H9 (cell line): Measurements from ENCODE around the gene UBE2E3. TPM values are rescaled to one million over a fixed set of nuclear protein-coding genes. Genes with fewer than 3 reads are reported as not detected.

ENCODE experiments used
- DNase-seq: peaks from one replicate; pipeline ENCODE4 v3.0.0-alpha.2; 2017
- H2AFZ ChIP-seq: one replicate; pipeline ENCODE4 v1.6.1; 2013; ENCODE audit warnings: mild to moderate bottlenecking, low read length, control low read depth, moderate library complexity
- H2AK5ac ChIP-seq: 2 replicates; pipeline ENCODE4 v1.6.1; 2013; ENCODE audit warnings: low read length, control low read depth, mixed read lengths; ENCODE audit not compliant: insufficient read length
- H2BK120ac ChIP-seq: one replicate; pipeline ENCODE4 v1.6.1; 2013; ENCODE audit warnings: low read depth, mild to moderate bottlenecking, low read length, control low read depth, inconsistent platforms; ENCODE audit not compliant: poor library complexity, severe bottlenecking
- H2BK12ac ChIP-seq: 2 replicates; pipeline ENCODE4 v1.6.1; 2013; ENCODE audit warnings: low read length, control low read depth, mixed read lengths, low read depth; ENCODE audit not compliant: insufficient read length
- H2BK15ac ChIP-seq: 2 replicates; pipeline ENCODE4 v1.6.1; 2013; ENCODE audit warnings: low read depth, low read length, control low read depth
- H2BK20ac ChIP-seq: one replicate; pipeline ENCODE4 v1.6.1; 2013; ENCODE audit warnings: low read depth, mild to moderate bottlenecking, low read length, control low read depth, inconsistent platforms; ENCODE audit not compliant: poor library complexity, severe bottlenecking
- H2BK5ac ChIP-seq: 2 replicates; pipeline ENCODE4 v1.6.1; 2013; ENCODE audit warnings: low read length, control low read depth, mixed read lengths; ENCODE audit not compliant: insufficient read length
- H3K14ac ChIP-seq: 2 replicates; pipeline ENCODE4 v1.6.1; 2013; ENCODE audit warnings: low read length, control low read depth; ENCODE audit not compliant: insufficient read depth
- H3K18ac ChIP-seq: 2 replicates; pipeline ENCODE4 v1.6.1; 2013; ENCODE audit warnings: low read depth, mild to moderate bottlenecking, mixed read lengths, low read length, control low read depth; ENCODE audit not compliant: insufficient read length
- H3K23ac ChIP-seq: 2 replicates; pipeline ENCODE4 v1.6.1; 2013; ENCODE audit warnings: low read length, control low read depth, mixed read lengths, low read depth; ENCODE audit not compliant: insufficient read length
- H3K23me2 ChIP-seq: 2 replicates; pipeline ENCODE4 v1.6.1; 2013; ENCODE audit warnings: low read depth, mild to moderate bottlenecking, mixed read lengths, low read length, control low read depth; ENCODE audit not compliant: insufficient read length, poor library complexity, severe bottlenecking
- H3K27ac ChIP-seq: 2 replicates; pipeline ENCODE4 v1.5.1; 2013; ENCODE audit warnings: low read length, control low read depth, mixed read lengths, low read depth; ENCODE audit not compliant: insufficient read length
- H3K27me3 ChIP-seq: 2 replicates; pipeline ENCODE4 v1.6.1; 2013; ENCODE audit warnings: low read length, control low read depth, inconsistent platforms; ENCODE audit not compliant: insufficient read depth
- H3K4ac ChIP-seq: 2 replicates; pipeline ENCODE4 v1.6.1; 2013; ENCODE audit warnings: low read depth, mild to moderate bottlenecking, control low read depth, inconsistent platforms, low read length, moderate library complexity
- H3K4me1 ChIP-seq: 2 replicates; pipeline ENCODE4 v1.6.1; 2013; ENCODE audit warnings: low read length, control low read depth, inconsistent platforms; ENCODE audit not compliant: insufficient read depth
- H3K4me2 ChIP-seq: 2 replicates; pipeline ENCODE4 v1.6.1; 2013; ENCODE audit warnings: low read length, control low read depth, mixed read lengths; ENCODE audit not compliant: insufficient read length, insufficient read depth
- H3K56ac ChIP-seq: 2 replicates; pipeline ENCODE4 v1.6.1; 2013; ENCODE audit warnings: low read depth, mild to moderate bottlenecking, mixed read lengths, low read length, control low read depth; ENCODE audit not compliant: insufficient read length
- H3K79me1 ChIP-seq: 2 replicates; pipeline ENCODE4 v1.6.1; 2013; ENCODE audit warnings: low read depth, mild to moderate bottlenecking, moderate library complexity, low read length, control low read depth, inconsistent platforms; ENCODE audit not compliant: insufficient read depth, poor library complexity, severe bottlenecking
- H3K79me2 ChIP-seq: 2 replicates; pipeline ENCODE4 v1.6.1; 2013; ENCODE audit warnings: low read length, control low read depth, inconsistent platforms; ENCODE audit not compliant: insufficient read depth
- H3K9ac ChIP-seq: 2 replicates; pipeline ENCODE4 v1.6.1; 2013; ENCODE audit warnings: low read length, control low read depth, mixed read lengths; ENCODE audit not compliant: insufficient read length; ENCODE audit errors: extremely low read depth
- H3K9me3 ChIP-seq: one replicate; pipeline ENCODE4 v1.6.1; 2013; ENCODE audit warnings: low read depth, low read length, inconsistent platforms; ENCODE audit not compliant: control insufficient read depth
- H3T11ph ChIP-seq: one replicate; pipeline ENCODE4 v1.6.1; 2013; ENCODE audit warnings: mild to moderate bottlenecking, low read length, control low read depth, inconsistent platforms
- H4K20me1 ChIP-seq: one replicate; pipeline ENCODE4 v1.6.1; 2013; ENCODE audit not compliant: control insufficient read depth, insufficient read length, insufficient read depth
- H4K5ac ChIP-seq: 2 replicates; pipeline ENCODE4 v1.6.1; 2013; ENCODE audit warnings: low read depth, mild to moderate bottlenecking, mixed read lengths, low read length, control low read depth; ENCODE audit not compliant: insufficient read length
- H4K8ac ChIP-seq: replicated peaks from 2 replicates; pipeline ENCODE4 v1.6.1; 2013; ENCODE audit warnings: low read length, control low read depth, mixed read lengths, low read depth; ENCODE audit not compliant: insufficient read length
- H4K91ac ChIP-seq: 2 replicates; pipeline ENCODE4 v1.6.1; 2013; ENCODE audit warnings: low read depth, mild to moderate bottlenecking, moderate library complexity, mixed read lengths, low read length, control low read depth; ENCODE audit not compliant: insufficient read length
- H3K27ac Mint-ChIP-seq, 3 experiments: 2 replicates in 2 of 3; 3 replicates in 1 of 3; pipeline ENCODE4 v1.8.0; 2020 to 2021; ENCODE audit warnings: mixed read lengths in 3 of 3, mild to moderate bottlenecking in 1 of 3, moderate library complexity in 1 of 3
- H3K27me3 Mint-ChIP-seq: 2 replicates; pipeline ENCODE4 v1.8.0; 2021; ENCODE audit warnings: low read depth, mild to moderate bottlenecking, moderate library complexity, mixed read lengths
- H3K36me3 Mint-ChIP-seq, 3 experiments: 2 replicates in 2 of 3; 3 replicates in 1 of 3; pipeline ENCODE4 v1.8.0; 2020 to 2021; ENCODE audit warnings: low read depth in 3 of 3, mixed read lengths in 3 of 3; ENCODE audit not compliant: insufficient read depth in 1 of 3
- H3K4me1 Mint-ChIP-seq, 2 experiments: 2 replicates each; pipeline ENCODE4 v1.8.0; 2020; ENCODE audit warnings: mixed read lengths in 2 of 2
- H3K4me3 Mint-ChIP-seq, 2 experiments: 2 replicates in 1 of 2; 3 replicates in 1 of 2; pipeline ENCODE4 v1.8.0; 2020 to 2021; ENCODE audit warnings: mild to moderate bottlenecking in 2 of 2, mixed read lengths in 2 of 2, moderate library complexity in 1 of 2
- H3K9me3 Mint-ChIP-seq, 2 experiments: 2 replicates in 1 of 2; 3 replicates in 1 of 2; pipeline ENCODE4 v1.8.0; 2020; ENCODE audit warnings: mild to moderate bottlenecking in 2 of 2, mixed read lengths in 2 of 2, moderate library complexity in 1 of 2
- total RNA-seq: library from RNA; stranded (reverse); gene quantifications from 2 replicates; pipeline ENCODE4 v1.2.1, GENCODE V29; 2021
- TF ChIP-seq, protein P1 (sequence below): fragments of 200-600 bp; sonication (generic); conservative IDR thresholded peaks from 3 replicates; pipeline ENCODE4 v1.8.0; 2021; ENCODE audit warnings: antibody characterized with exemption, mild to moderate bottlenecking

UBE2E3 gene
- total RNA-seq, 1 experiment from 2014 or later, result 89.1 TPM

- no peak overlapping the region for H2BK15ac ChIP-seq
- no peaks in the 10 kb centered on the region for H3K9me3 ChIP-seq
- no peak overlapping the region for H2BK20ac ChIP-seq
- H2BK120ac ChIP-seq, result no peak overlapping the region
- H3K27me3 ChIP-seq, result no peaks in the 10 kb centered on the region
- H3K56ac ChIP-seq, result no peak overlapping the region
- H3K4me1 ChIP-seq, result no peaks in the 10 kb centered on the region
- no peak overlapping the region for H3T11ph ChIP-seq
- TF ChIP-seq, protein P1, sequence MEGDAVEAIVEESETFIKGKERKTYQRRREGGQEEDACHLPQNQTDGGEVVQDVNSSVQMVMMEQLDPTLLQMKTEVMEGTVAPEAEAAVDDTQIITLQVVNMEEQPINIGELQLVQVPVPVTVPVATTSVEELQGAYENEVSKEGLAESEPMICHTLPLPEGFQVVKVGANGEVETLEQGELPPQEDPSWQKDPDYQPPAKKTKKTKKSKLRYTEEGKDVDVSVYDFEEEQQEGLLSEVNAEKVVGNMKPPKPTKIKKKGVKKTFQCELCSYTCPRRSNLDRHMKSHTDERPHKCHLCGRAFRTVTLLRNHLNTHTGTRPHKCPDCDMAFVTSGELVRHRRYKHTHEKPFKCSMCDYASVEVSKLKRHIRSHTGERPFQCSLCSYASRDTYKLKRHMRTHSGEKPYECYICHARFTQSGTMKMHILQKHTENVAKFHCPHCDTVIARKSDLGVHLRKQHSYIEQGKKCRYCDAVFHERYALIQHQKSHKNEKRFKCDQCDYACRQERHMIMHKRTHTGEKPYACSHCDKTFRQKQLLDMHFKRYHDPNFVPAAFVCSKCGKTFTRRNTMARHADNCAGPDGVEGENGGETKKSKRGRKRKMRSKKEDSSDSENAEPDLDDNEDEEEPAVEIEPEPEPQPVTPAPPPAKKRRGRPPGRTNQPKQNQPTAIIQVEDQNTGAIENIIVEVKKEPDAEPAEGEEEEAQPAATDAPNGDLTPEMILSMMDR, result no peak
- no peak overlapping the region for H3K23ac ChIP-seq
- H4K8ac ChIP-seq, result no peak overlapping the region
- no peak overlapping the region for H3K27ac ChIP-seq
- Mint-ChIP-seq H3K27me3 (no peaks in the 10 kb centered on the region), H3K9me3 (no peaks in the 10 kb centered on the region), H3K27ac (no peak overlapping the region), H3K4me3 (no peak overlapping the region), H3K36me3 (no peaks in the 10 kb centered on the region), H3K4me1 (no peaks in the 10 kb centered on the region)
- no peak overlapping the region for H2AFZ ChIP-seq
- no peaks in the 10 kb centered on the region for H3K79me1 ChIP-seq
- H2BK5ac ChIP-seq, result no peak overlapping the region
- no peak overlapping the region for H2BK12ac ChIP-seq
- H3K14ac ChIP-seq, result no peak overlapping the region
- H4K5ac ChIP-seq, result no peak overlapping the region
- H3K23me2 ChIP-seq, result no peaks in the 10 kb centered on the region
- no peak overlapping the region for H2AK5ac ChIP-seq
- no peak for DNase-seq
- H3K4ac ChIP-seq, result no peak overlapping the region
- no peaks in the 10 kb centered on the region for H3K79me2 ChIP-seq
- no peaks in the 10 kb centered on the region for H4K20me1 ChIP-seq
- H3K18ac ChIP-seq, result no peak overlapping the region
- no peak overlapping the region for H3K4me2 ChIP-seq
- H4K91ac ChIP-seq, result no peak overlapping the region
- H3K9ac ChIP-seq, result no peak overlapping the region
These were observed 25.3 kb upstream of the UBE2E3 start for GRCh38 chr2:180955101-180955500.
